ENCODE measurements around the gene AKNA. TPM values are rescaled to one million over a fixed set of nuclear protein-coding genes. Genes with fewer than 3 reads are reported as not detected.

The AKNA gene
- total and polyA plus RNA-seq, 2 of the 8 experiments (the other 6 are each of a cell fraction or from before 2014, with no cell fraction given), result 21.0 to 27.4 TPM

GRCh38 chr9:114321759-114322158, 66.0 kb downstream of the AKNA start:
- no peaks in the 10 kb centered on the region for H4K20me1 ChIP-seq (replicated peaks in 1 of 2; ENCODE audit: control insufficient read depth in 1 of 2, insufficient read depth in 2 of 2, low read length in 2 of 2)
- H2AK5ac ChIP-seq (ENCODE audit: low read depth, low read length), result no peak overlapping the region
- DNase-seq (ENCODE audit: low read depth in 1 of 2, low spot score in 2 of 2) (no peak), FAIRE-seq (no peak)
- H3K4ac ChIP-seq (replicated peaks; ENCODE audit: insufficient read length, low read depth, low read length), result no peak overlapping the region
- H3K27me3 ChIP-seq (replicated peaks in 1 of 4; ENCODE audit: control insufficient read depth in 3 of 4, extremely low read depth in 1 of 4, insufficient read depth in 3 of 4, low read length in 3 of 4), result no peaks in the 10 kb centered on the region
- no peaks in the 10 kb centered on the region for H3K79me1 ChIP-seq (ENCODE audit: low read depth, low read length)
- H3K4me3 ChIP-seq (ENCODE audit: extremely low read depth in 1 of 4, insufficient read depth in 2 of 4, low read depth in 3 of 4, low read length in 4 of 4), result no peak overlapping the region
- ChIA-PET CTCF (ENCODE audit: partially characterized antibody) (interaction anchor here (1.1 to 1.5 kb wide), 2 partner anchors 14 to 31 kb away, joined by 3 to 7 read pairs; no protein-coding TSS in a partner anchor), POLR2A (ENCODE audit: partially characterized antibody) (no interaction called here)
- H3K9me3 ChIP-seq (ENCODE audit: insufficient read depth in 2 of 2, low read depth in 1 of 2, low read length in 1 of 2), result no peaks in the 10 kb centered on the region
- no peak overlapping the region for H4K91ac ChIP-seq (replicated peaks; ENCODE audit: insufficient read length, low read length)
- H3K36me3 ChIP-seq (ENCODE audit: control insufficient read depth in 2 of 4, insufficient read depth in 4 of 4, low read length in 3 of 4), result no peaks in the 10 kb centered on the region
- H2BK15ac ChIP-seq (ENCODE audit: low read length), result no peak overlapping the region
- H4K5ac ChIP-seq (ENCODE audit: insufficient read length, low read depth, low read length), result no peak overlapping the region
- no peak overlapping the region for H2BK5ac ChIP-seq (ENCODE audit: low read depth, low read length)
- H2BK20ac ChIP-seq (ENCODE audit: low read length), result no peak overlapping the region
- H2AFZ ChIP-seq (ENCODE audit: low read length), result no peak overlapping the region
- no peak overlapping the region for H2BK120ac ChIP-seq (replicated peaks; ENCODE audit: low read depth, low read length)
- H3K79me2 ChIP-seq (ENCODE audit: control insufficient read depth in 1 of 2, insufficient read depth in 2 of 2, low read length in 2 of 2), result no peaks in the 10 kb centered on the region
- H3K4me2 ChIP-seq (ENCODE audit: insufficient read depth in 1 of 2, low read depth in 2 of 2, low read length in 2 of 2), result no peak overlapping the region
- peaks cover 1% of the 10 kb centered on the region; the same call in 1 of the 2 replicates for H3K23me2 ChIP-seq (ENCODE audit: low read depth, low read length)
- no peak overlapping the region for H3K27ac ChIP-seq (ENCODE audit: low read depth, low read length)
- H3K4me1 ChIP-seq (replicated peaks in 1 of 4; ENCODE audit: control insufficient read depth in 3 of 4, insufficient read depth in 4 of 4, low read length in 3 of 4), result no peaks in the 10 kb centered on the region
- TF ChIP-seq TAF7 (optimal IDR thresholded peaks at IDR 0.05; ENCODE audit: borderline replicate concordance, low read depth, low read length), result no peak
- TF ChIP-seq BCL11A (IDR thresholded peaks at IDR 0.05; ENCODE audit: low read depth in 2 of 2, low read length in 2 of 2), result no peak
- 93% methylated on average over 8 of the region's 8 CpGs; no CpG with 5 or more reads in 1 of the 2 experiments for WGBS, 2 experiments (ENCODE audit: extremely low coverage in 1 of 2, insufficient coverage in 1 of 2, insufficient read length in 1 of 2, insufficient replicate concordance in 2 of 2, low coverage in 1 of 2, low lambda C conversion rate in 2 of 2, missing lambda C conversion rate in 1 of 2)
- no peak overlapping the region for H4K8ac ChIP-seq (ENCODE audit: extremely low read depth, insufficient read depth, low read length)
- no peak overlapping the region for H3K56ac ChIP-seq (replicated peaks; ENCODE audit: insufficient read length, low read depth, low read length)
- H3K23ac ChIP-seq (ENCODE audit: insufficient read length), result no peak overlapping the region
- no peak overlapping the region for H3K18ac ChIP-seq (ENCODE audit: extremely low read depth, low read length)
- H3K14ac ChIP-seq (ENCODE audit: insufficient read length), result no peak overlapping the region
- no peak overlapping the region for H2BK12ac ChIP-seq (ENCODE audit: low read depth, low read length)
- no peak overlapping the region for H3K9ac ChIP-seq (replicated peaks in 1 of 4; ENCODE audit: extremely low read depth in 1 of 4, low read depth in 3 of 4, low read length in 3 of 4)
